H1 (cell line): ENCODE results near the gene THEM5. TPM values are rescaled to one million over a fixed set of nuclear protein-coding genes. Genes with fewer than 3 reads are reported as not detected.

Source experiments
- CTCF ChIA-PET: fragments of 300-600 bp; sonication (Branson Sonifier 250); formaldehyde crosslinking; loops from one replicate; lab custom pipeline; 2021; ENCODE audit not compliant: partially characterized antibody; lab: Charles Lee
- POLR2A ChIA-PET: fragments of 300-600 bp; sonication (Branson Sonifier 250); formaldehyde crosslinking; loops from one replicate; lab custom pipeline; 2021; ENCODE audit warnings: inconsistent platforms; ENCODE audit not compliant: partially characterized antibody; lab: Charles Lee
- DNase-seq, 2 experiments: peaks; one replicate each; pipeline versions ENCODE4 v3.0.0 to v3.0.0-alpha.2; 2010 to 2022; ENCODE audit warnings: low spot score in 2 of 2, low read depth in 1 of 2, mixed read lengths in 1 of 2
- FAIRE-seq: peaks from 2 replicates; lab custom pipeline; 2011; peaks lifted over from hg19 to GRCh38; lab: Jason Lieb, UNC
- H2AFZ ChIP-seq: 2 replicates; pipeline ENCODE4 v1.8.1; 2012; ENCODE audit warnings: low read length, inconsistent platforms
- H2AK5ac ChIP-seq: 2 replicates; pipeline ENCODE4 v1.6.1; 2013; ENCODE audit warnings: low read depth, low read length
- H2BK120ac ChIP-seq: replicated peaks from 2 replicates; pipeline ENCODE3; 2013; ENCODE audit warnings: low read depth, low read length, inconsistent platforms
- H2BK12ac ChIP-seq: 2 replicates; pipeline ENCODE4 v1.6.1; 2013; ENCODE audit warnings: low read depth, low read length
- H2BK15ac ChIP-seq: 2 replicates; pipeline ENCODE4 v1.6.1; 2013; ENCODE audit warnings: low read length
- H2BK20ac ChIP-seq: 2 replicates; pipeline ENCODE4 v1.6.1; 2013; ENCODE audit warnings: low read length
- H2BK5ac ChIP-seq: 2 replicates; pipeline ENCODE4 v1.6.1; 2013; ENCODE audit warnings: low read depth, low read length
- H3K14ac ChIP-seq: 2 replicates; pipeline ENCODE4 v1.6.1; 2013; ENCODE audit warnings: inconsistent platforms; ENCODE audit not compliant: insufficient read length
- H3K18ac ChIP-seq: 2 replicates; pipeline ENCODE4 v1.6.1; 2013; ENCODE audit warnings: low read length; ENCODE audit errors: extremely low read depth
- H3K23ac ChIP-seq: 2 replicates; pipeline ENCODE4 v1.6.1; 2013; ENCODE audit warnings: inconsistent platforms; ENCODE audit not compliant: insufficient read length
- H3K23me2 ChIP-seq: 2 replicates; pipeline ENCODE4 v1.6.1; 2013; ENCODE audit warnings: low read depth, low read length
- H3K27ac ChIP-seq: 2 replicates; pipeline ENCODE4 v1.6.1; 2011; ENCODE audit warnings: low read depth, low read length, inconsistent platforms
- H3K27me3 ChIP-seq, 4 experiments: replicated peaks in 1 of 4; 1 replicate in 1 of 4; 2 replicates in 3 of 4; pipeline versions ENCODE4 v1.6.1 to v1.8.1; 2011 to 2013; ENCODE audit warnings: low read length in 3 of 4, mild to moderate bottlenecking in 3 of 4, inconsistent platforms in 2 of 4, mixed read lengths in 2 of 4, moderate library complexity in 1 of 4; ENCODE audit not compliant: control insufficient read depth in 3 of 4, insufficient read depth in 3 of 4; ENCODE audit errors: extremely low read depth in 1 of 4
- H3K36me3 ChIP-seq, 4 experiments: 2 replicates each; pipeline versions ENCODE4 v1.6.1 to v1.8.1; 2011 to 2013; ENCODE audit warnings: mild to moderate bottlenecking in 4 of 4, low read length in 3 of 4, moderate library complexity in 2 of 4, control low read depth in 1 of 4, inconsistent platforms in 1 of 4; ENCODE audit not compliant: insufficient read depth in 4 of 4, control insufficient read depth in 2 of 4
- H3K4ac ChIP-seq: replicated peaks from 2 replicates; pipeline ENCODE3; 2013; ENCODE audit warnings: low read length, low read depth, mixed read lengths, inconsistent platforms; ENCODE audit not compliant: insufficient read length
- H3K4me1 ChIP-seq, 4 experiments: replicated peaks in 1 of 4; 1 replicate in 1 of 4; 2 replicates in 3 of 4; pipeline versions ENCODE4 v1.6.1 to v1.8.1; 2011 to 2013; ENCODE audit warnings: low read length in 3 of 4, inconsistent platforms in 2 of 4, mixed read lengths in 1 of 4; ENCODE audit not compliant: insufficient read depth in 4 of 4, control insufficient read depth in 3 of 4
- H3K4me2 ChIP-seq, 2 experiments: 2 replicates each; pipeline versions ENCODE4 v1.6.1 to v1.8.1; 2011 to 2013; ENCODE audit warnings: low read depth in 2 of 2, low read length in 2 of 2, control low read depth in 1 of 2, inconsistent platforms in 1 of 2, mild to moderate bottlenecking in 1 of 2; ENCODE audit not compliant: insufficient read depth in 1 of 2
- H3K4me3 ChIP-seq, 4 experiments: fragments of 200-600, 300-600 bp in 1 of 4; sonication (generic), shearing (Covaris generic), sonication (Bioruptor Twin) in 1 of 4; 2 replicates each; pipeline versions ENCODE4 v1.5.1 to v1.8.1; 2011 to 2016; ENCODE audit warnings: low read length in 4 of 4, low read depth in 3 of 4, control low read depth in 2 of 4, inconsistent platforms in 2 of 4, mild to moderate bottlenecking in 2 of 4, mixed read lengths in 1 of 4, moderate library complexity in 1 of 4; ENCODE audit not compliant: insufficient read depth in 2 of 4; ENCODE audit errors: extremely low read depth in 1 of 4
- H3K56ac ChIP-seq: replicated peaks from 2 replicates; pipeline ENCODE3; 2013; ENCODE audit warnings: low read depth, mild to moderate bottlenecking, mixed read lengths, low read length, inconsistent platforms; ENCODE audit not compliant: insufficient read length
- H3K79me1 ChIP-seq: 2 replicates; pipeline ENCODE4 v1.6.1; 2013; ENCODE audit warnings: low read depth, low read length, control low read depth
- H3K79me2 ChIP-seq, 2 experiments: 2 replicates each; pipeline versions ENCODE4 v1.6.1 to v1.8.1; 2012 to 2013; ENCODE audit warnings: low read length in 2 of 2, mild to moderate bottlenecking in 2 of 2, inconsistent platforms in 1 of 2; ENCODE audit not compliant: insufficient read depth in 2 of 2, control insufficient read depth in 1 of 2
- H3K9ac ChIP-seq, 4 experiments: replicated peaks in 1 of 4; 1 replicate in 1 of 4; 2 replicates in 3 of 4; pipeline versions ENCODE4 v1.6.1 to v1.8.1; 2011 to 2013; ENCODE audit warnings: low read depth in 3 of 4, low read length in 3 of 4, control low read depth in 2 of 4, mild to moderate bottlenecking in 2 of 4, moderate library complexity in 2 of 4, inconsistent platforms in 1 of 4; ENCODE audit errors: extremely low read depth in 1 of 4
- H3K9me3 ChIP-seq, 2 experiments: 2 replicates each; pipeline versions ENCODE4 v1.6.1 to v1.8.1; 2012 to 2013; ENCODE audit warnings: mild to moderate bottlenecking in 2 of 2, moderate library complexity in 2 of 2, control low read depth in 1 of 2, inconsistent platforms in 1 of 2, low read depth in 1 of 2, low read length in 1 of 2, mixed read lengths in 1 of 2; ENCODE audit not compliant: insufficient read depth in 2 of 2
- H4K20me1 ChIP-seq, 2 experiments: replicated peaks in 1 of 2; 2 replicates each; pipeline versions ENCODE3 to v1.8.1; 2011 to 2013; ENCODE audit warnings: inconsistent platforms in 2 of 2, low read length in 2 of 2, mild to moderate bottlenecking in 1 of 2; ENCODE audit not compliant: insufficient read depth in 2 of 2, control insufficient read depth in 1 of 2
- H4K5ac ChIP-seq: 2 replicates; pipeline ENCODE4 v1.6.1; 2013; ENCODE audit warnings: low read length, low read depth, mixed read lengths, inconsistent platforms; ENCODE audit not compliant: insufficient read length
- H4K8ac ChIP-seq: 2 replicates; pipeline ENCODE4 v1.8.0; 2013; ENCODE audit warnings: mild to moderate bottlenecking, moderate library complexity, low read length, inconsistent platforms; ENCODE audit not compliant: insufficient read depth; ENCODE audit errors: extremely low read depth
- H4K91ac ChIP-seq: replicated peaks from 2 replicates; pipeline ENCODE3; 2013; ENCODE audit warnings: low read length, mixed read lengths, inconsistent platforms; ENCODE audit not compliant: insufficient read length
- ATF3 ChIP-seq: IDR thresholded peaks from 2 replicates; pipeline ENCODE4 v1.6.1; 2011; ENCODE audit warnings: low read depth, mild to moderate bottlenecking, low read length; ENCODE audit not compliant: insufficient read depth
- BCL11A ChIP-seq, 2 experiments: IDR thresholded peaks; one replicate each; pipeline ENCODE4 v1.6.1; 2011; ENCODE audit warnings: low read depth in 2 of 2, low read length in 2 of 2, mild to moderate bottlenecking in 2 of 2
- CBX8 ChIP-seq: fragments of 300-800, 300-1000 bp; sonication (generic); IDR thresholded peaks from 2 replicates; pipeline ENCODE4 v1.7.1; 2016; ENCODE audit warnings: low read depth, low read length, borderline replicate concordance
- CHD1 ChIP-seq: IDR thresholded peaks from 2 replicates; pipeline ENCODE4 v1.6.1; 2012; ENCODE audit warnings: low read depth, low read length, improper control_type of control experiment
- CTBP2 ChIP-seq: IDR thresholded peaks from 2 replicates; pipeline ENCODE4 v1.7.0; 2011; ENCODE audit warnings: borderline replicate concordance, mild to moderate bottlenecking, moderate library complexity, mixed read lengths, low read length; ENCODE audit not compliant: insufficient read depth, insufficient read length
- HDAC2 ChIP-seq, 2 experiments: fragments of 300-600 bp in 1 of 2; sonication (generic) in 1 of 2; IDR thresholded peaks; 2 replicates each; pipeline ENCODE4 v1.6.1; 2011 to 2012; ENCODE audit warnings: low read depth in 2 of 2, low read length in 2 of 2, mild to moderate bottlenecking in 2 of 2, moderate library complexity in 2 of 2, borderline replicate concordance in 1 of 2, inconsistent platforms in 1 of 2
- PHF8 ChIP-seq: fragments of 200-600 bp; sonication (generic); conservative IDR thresholded peaks from 2 replicates; pipeline ENCODE4 v1.7.1; 2012; ENCODE audit warnings: low read depth, mild to moderate bottlenecking, inconsistent platforms, low read length, moderate library complexity
- RFX5 ChIP-seq: IDR thresholded peaks from 2 replicates; pipeline ENCODE4 v1.6.1; 2011; ENCODE audit warnings: low read depth, low read length, improper control_type of control experiment, borderline replicate concordance
- SRF ChIP-seq: IDR thresholded peaks from 2 replicates; pipeline ENCODE4 v1.6.1; 2011; ENCODE audit warnings: mild to moderate bottlenecking, low read depth, low read length, moderate library complexity
- TAF1 ChIP-seq: IDR thresholded peaks from 2 replicates; pipeline ENCODE4 v1.6.1; 2011; ENCODE audit warnings: mild to moderate bottlenecking, low read depth, low read length
- TAF7 ChIP-seq: optimal IDR thresholded peaks from 2 replicates; pipeline ENCODE3; 2011; ENCODE audit warnings: low read depth, mild to moderate bottlenecking, inconsistent platforms, low read length, moderate library complexity, borderline replicate concordance
- TBP ChIP-seq: IDR thresholded peaks from 2 replicates; pipeline ENCODE4 v1.6.1; 2011; ENCODE audit warnings: low read depth, low read length, improper control_type of control experiment
- TEAD4 ChIP-seq: IDR thresholded peaks from 2 replicates; pipeline ENCODE4 v1.6.1; 2012; ENCODE audit warnings: low read depth, low read length, inconsistent platforms, mixed read lengths
- WGBS, 2 experiments: shearing (Covaris generic) in 1 of 2; methylation state at CpG; one replicate each; pipeline versions ENCODE4 v1.1.6 to v1.1.7; 2013 to 2015; ENCODE audit warnings: low lambda C conversion rate in 2 of 2, mixed read lengths in 2 of 2, inconsistent platforms in 1 of 2, low coverage in 1 of 2, missing lambda C conversion rate in 1 of 2; ENCODE audit not compliant: insufficient replicate concordance in 2 of 2, insufficient coverage in 1 of 2, insufficient read length in 1 of 2; ENCODE audit errors: extremely low coverage in 1 of 2, missing lambda C conversion rate in 1 of 2; 5-methylcytosine and 5-hydroxymethylcytosine counted together
- polyA plus RNA-seq, 7 experiments: library from polyadenylated mRNA; depleted of rRNA in 3 of 7; stranded (reverse) in 5 of 7; unstranded in 2 of 7; fragments of >200 nt in 5 of 7; fragments of 200-250 nt in 2 of 7; gene quantifications; 1 replicate in 5 of 7; 2 replicates in 1 of 7; 4 replicates in 1 of 7; pipeline versions ENCODE4 v1.2.1 to v1.2.3, GENCODE V29; 2011 to 2013; ENCODE audit warnings: missing spikeins in 2 of 7, mixed read lengths in 2 of 7
- total RNA-seq: library from RNA; stranded (reverse); fragmentation: NEBNext Ultra II Directional; extraction: Animal tissue kit (Norgen Biotek cat#: 25700); gene quantifications from 2 replicates; pipeline ENCODE4 v1.2.1, GENCODE V29; 2021

Gene THEM5
- total and polyA plus RNA-seq, 2 of the 8 experiments (the other 6 are each of a cell fraction or from before 2014, with no cell fraction given) = not detected

DNA sequence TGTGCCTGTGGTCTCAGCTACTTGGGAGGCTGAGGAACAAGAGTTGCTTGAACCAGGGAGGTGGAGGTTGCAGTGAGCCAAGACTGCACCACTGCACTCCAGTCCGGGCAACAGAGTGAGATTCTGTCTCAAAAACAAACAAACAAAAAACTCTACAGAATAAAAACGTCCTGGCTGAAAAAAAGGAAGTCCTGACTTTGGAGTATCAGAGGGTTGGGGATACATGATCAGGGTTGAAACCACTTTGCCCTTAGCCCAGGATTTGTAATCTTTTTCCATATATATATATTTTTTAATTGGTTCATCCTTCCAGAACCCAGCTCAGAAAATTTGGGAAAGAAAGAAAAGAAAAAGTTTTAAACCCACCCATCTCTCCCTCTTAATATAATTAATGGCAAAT lies 49.3 kb upstream of the THEM5 start:
- FAIRE-seq = no peak
- no peak overlapping the region for H3K9ac ChIP-seq
- TF ChIP-seq PHF8 = no peak
- TF ChIP-seq TAF1 = no peak
- no peak for TF ChIP-seq HDAC2 (IDR thresholded peaks at IDR 0.05; ENCODE audit: borderline replicate concordance in 1 of 2, low read depth in 2 of 2, low read length in 2 of 2)
- TF ChIP-seq SRF = no peak
- no peak for TF ChIP-seq CTBP2
- no peak for TF ChIP-seq BCL11A (IDR thresholded peaks at IDR 0.05; ENCODE audit: low read depth in 2 of 2, low read length in 2 of 2)
- TF ChIP-seq TBP = no peak
- no peak for TF ChIP-seq CHD1
- TF ChIP-seq TAF7 = no peak
- TF ChIP-seq RFX5 = no peak
- no peak for TF ChIP-seq CBX8
- TF ChIP-seq ATF3 = no peak
- no peak for TF ChIP-seq TEAD4

More for the DNA sequence above, 49.3 kb upstream of the THEM5 start:
- no peaks in the 10 kb centered on the region for H3K4me1 ChIP-seq
- no peak overlapping the region for H4K8ac ChIP-seq
- no peaks in the 10 kb centered on the region for H3K23me2 ChIP-seq
- no peak overlapping the region for H2BK20ac ChIP-seq
- H2BK120ac ChIP-seq = no peak overlapping the region
- CTCF ChIA-PET = interaction anchor here (1.2 kb wide), 1 partner anchor 29 kb away, joined by 3 read pairs; no protein-coding TSS in a partner anchor
- H2AK5ac ChIP-seq = no peak overlapping the region
- no peak overlapping the region for H2BK12ac ChIP-seq
- WGBS, 2 experiments = 92% methylated on average over 2 of the region's 2 CpGs; no CpG with 5 or more reads in 1 of the 2 experiments
- H3K27ac ChIP-seq = no peak overlapping the region
- DNase-seq = no peak
- H2BK15ac ChIP-seq = no peak overlapping the region
- H4K91ac ChIP-seq = no peak overlapping the region
- H3K4me2 ChIP-seq = no peak overlapping the region
- no peak overlapping the region for H3K18ac ChIP-seq
- H2BK5ac ChIP-seq = no peak overlapping the region
- POLR2A ChIA-PET = no interaction called here
- H3K79me1 ChIP-seq = peaks cover 3% of the 10 kb centered on the region; the same call in 1 of the 2 replicates
- no peak overlapping the region for H2AFZ ChIP-seq
- H3K79me2 ChIP-seq = peaks cover 0 to 9% of the 10 kb centered on the region in 2 experiments; a peak in 2 of 4 replicates
- no peak overlapping the region for H3K4ac ChIP-seq
- no peak overlapping the region for H3K56ac ChIP-seq
- H3K36me3 ChIP-seq = peaks cover 0 to 23% (median 0%) of the 10 kb centered on the region in 4 experiments; a peak in 2 of 8 replicates
- no peak overlapping the region for H3K14ac ChIP-seq
- H4K20me1 ChIP-seq = no peaks in the 10 kb centered on the region
- H3K4me3 ChIP-seq = no peak overlapping the region
- peaks cover 19 to 21% of the 10 kb centered on the region in 2 experiments for H3K9me3 ChIP-seq
- no peaks in the 10 kb centered on the region for H3K27me3 ChIP-seq
- H3K23ac ChIP-seq = no peak overlapping the region
- H4K5ac ChIP-seq = no peak overlapping the region
